Stimulated activated memory B cell treated with anti-CD40 and anti-IgM and Interleukin-4, amounts not matched to agents 10 μg/mL and 1 μg/mL and 100 μg/mL, for 72 hours (primary cell): Measurements from ENCODE around the gene OR10X1.

ENCODE experiments used
- ATAC-seq: fragments of 150-1000 bp; cut with Tn5 transposase; 2 replicates; pipeline ENCODE4 v1.10.0; 2021
- H3K27ac Mint-ChIP-seq: one replicate; pipeline ENCODE4 v1.8.0; 2022; ENCODE audit warnings: mild to moderate bottlenecking, mixed read lengths
- H3K27me3 Mint-ChIP-seq: one replicate; pipeline ENCODE4 v1.8.0; 2022; ENCODE audit warnings: mixed read lengths
- H3K36me3 Mint-ChIP-seq: one replicate; pipeline ENCODE4 v1.8.0; 2022; ENCODE audit warnings: mixed read lengths
- H3K4me1 Mint-ChIP-seq: one replicate; pipeline ENCODE4 v1.8.0; 2022; ENCODE audit warnings: mixed read lengths
- H3K4me3 Mint-ChIP-seq: one replicate; pipeline ENCODE4 v1.8.0; 2022; ENCODE audit warnings: mild to moderate bottlenecking, moderate library complexity, mixed read lengths
- H3K9me3 Mint-ChIP-seq: one replicate; pipeline ENCODE4 v1.8.0; 2022; ENCODE audit warnings: mixed read lengths

Gene OR10X1

DNA sequence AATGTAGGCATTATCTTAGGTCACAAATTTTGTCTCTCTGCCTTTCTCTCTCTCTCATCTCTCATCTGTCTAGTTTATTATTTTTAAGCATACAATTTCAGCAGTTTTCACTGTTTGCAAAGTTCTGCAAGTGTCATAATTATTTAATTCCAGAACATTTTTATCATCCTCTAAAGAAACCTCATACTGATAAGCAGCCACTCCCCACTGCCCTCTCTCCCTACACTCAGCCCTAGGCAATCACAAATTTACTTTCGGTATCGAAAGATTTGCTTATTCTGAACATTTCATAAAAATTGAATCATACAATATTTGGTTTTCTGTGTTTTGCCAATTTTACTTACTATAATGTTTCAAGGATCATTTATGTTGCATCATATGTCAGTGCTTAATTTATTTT, 42.1 kb downstream of the OR10X1 start:
- Mint-ChIP-seq H3K36me3 (no peaks in the 10 kb centered on the region), H3K4me3 (no peak overlapping the region), H3K27ac (no peak overlapping the region), H3K9me3 (no peaks in the 10 kb centered on the region), H3K4me1 (peaks cover 8% of the 10 kb centered on the region), H3K27me3 (no peaks in the 10 kb centered on the region)
- no peak for ATAC-seq

DNA sequence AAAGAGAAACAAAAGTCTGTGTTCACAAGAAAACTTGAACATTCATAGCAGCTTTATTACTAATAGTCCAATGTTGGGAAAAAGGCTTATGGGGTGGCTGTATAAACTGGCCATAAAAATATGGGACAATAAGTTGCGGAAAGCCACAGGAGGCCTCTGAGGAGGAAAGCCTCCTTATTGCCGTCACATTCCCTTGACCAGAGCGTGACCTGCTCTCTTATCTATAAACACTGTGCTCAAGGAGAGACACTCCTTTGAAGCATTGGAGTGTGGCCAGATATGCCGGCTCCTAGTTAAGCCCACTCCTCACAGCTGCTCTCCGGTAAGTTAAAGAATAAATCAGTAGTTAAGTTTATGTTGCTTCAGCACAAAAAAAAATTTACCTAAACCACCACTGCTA, 45.2 kb downstream of the OR10X1 start:
- H3K36me3 Mint-ChIP-seq = no peaks in the 10 kb centered on the region
- H3K27me3 Mint-ChIP-seq = peaks cover 7% of the 10 kb centered on the region
- no peak for ATAC-seq
- peaks cover under 1% of the 10 kb centered on the region for H3K9me3 Mint-ChIP-seq
- peaks cover 8% of the 10 kb centered on the region for H3K4me1 Mint-ChIP-seq
- no peak overlapping the region for H3K4me3 Mint-ChIP-seq
- H3K27ac Mint-ChIP-seq = no peak overlapping the region
